HG03432 (cell line): ENCODE measurements around the gene DICER1.
A peak's percentile ranks its signal among the peaks of the same experiment; 100 is the strongest.
"Not testable (repeated sequence)": the region's sequence is repeated elsewhere in the genome, so short reads cannot be mapped to it uniquely, and the experiment has no call there.

Experiments used
- ATAC-seq: cut with Tn5 transposase; IDR thresholded peaks from one replicate; pipeline ENCODE4 v1.9.1; 2021; ENCODE audit warnings: mild to moderate bottlenecking, moderate library complexity; ENCODE audit not compliant: unreplicated experiment

DICER1 gene

DNA sequence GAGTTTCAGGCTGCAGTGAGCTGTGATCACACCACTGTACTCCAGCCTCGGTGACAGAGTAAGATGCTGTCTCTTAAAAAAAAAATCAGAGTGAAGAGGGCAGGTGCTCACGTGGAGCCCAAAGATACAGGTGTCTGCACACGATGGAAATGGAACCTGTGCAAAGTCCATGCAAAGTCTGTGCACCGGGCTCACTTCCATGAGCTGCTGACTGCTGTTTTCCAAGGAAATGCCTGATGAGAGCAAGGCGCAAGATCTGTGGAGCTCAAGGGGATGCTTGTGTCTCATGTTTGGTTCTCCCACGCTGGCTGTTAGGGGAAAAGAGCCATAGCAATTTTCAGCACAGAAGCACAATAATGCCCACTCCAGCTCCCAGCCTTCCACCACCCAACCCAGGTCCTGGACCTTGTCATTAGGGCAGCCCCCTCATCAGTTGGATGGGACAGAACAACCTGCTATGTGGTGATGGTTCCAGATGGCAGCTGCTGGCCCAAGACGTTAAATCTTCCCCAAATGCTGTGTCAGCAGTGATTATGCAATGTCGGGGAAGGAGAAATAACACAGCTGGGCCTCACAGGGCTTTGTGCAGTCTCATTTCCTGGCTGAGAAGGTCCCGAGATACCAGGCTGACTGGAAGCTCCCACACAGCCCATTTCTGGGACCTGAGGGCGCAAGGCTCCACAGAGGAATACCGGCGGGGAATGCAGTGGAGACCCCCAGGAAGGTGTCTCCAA lies 27.9 kb upstream of the DICER1 start:
- no peak for ATAC-seq

DNA sequence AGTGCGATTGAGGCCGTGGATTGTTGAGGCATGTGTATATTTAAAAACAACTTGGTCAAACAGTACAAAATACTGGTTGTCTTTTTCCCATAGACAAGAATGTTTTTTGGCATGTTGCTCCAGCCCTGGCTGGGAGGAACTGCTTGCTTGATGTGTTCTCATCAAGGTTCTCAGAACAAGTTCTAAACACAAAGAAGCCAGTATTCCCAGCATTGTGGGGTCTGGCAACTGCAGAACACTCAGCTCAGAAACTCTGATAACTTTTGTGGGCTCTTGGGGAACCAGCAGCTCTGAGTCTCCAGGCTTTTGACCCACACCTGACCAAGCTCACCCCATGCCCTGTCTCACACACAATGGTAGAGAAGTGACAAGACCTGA lies 27.1 kb upstream of the DICER1 start:
- ATAC-seq: no peak

- ATAC-seq: peak; percentile 63
Observed at GRCh38 chr14:95183532-95184412, 26.4 kb upstream of the DICER1 start.

DNA sequence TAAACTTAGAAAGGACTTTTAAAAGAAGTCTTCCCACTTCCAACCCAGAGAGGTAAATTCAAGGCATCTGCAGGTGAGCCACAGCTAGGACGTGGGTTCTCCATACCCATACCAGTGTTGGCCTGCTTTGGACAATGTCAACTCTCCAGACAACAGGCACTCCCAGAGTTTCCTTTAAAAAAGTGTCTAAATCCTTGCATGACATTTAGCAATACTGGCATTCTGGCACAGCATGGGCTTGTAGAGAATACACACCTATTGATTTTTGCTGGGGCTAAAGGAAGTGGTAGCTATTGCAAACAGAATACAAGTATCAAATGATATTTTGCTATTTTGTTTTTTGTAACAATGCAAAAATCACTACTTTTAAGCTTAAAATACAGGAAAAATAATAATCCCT lies 25.8 kb upstream of the DICER1 start:
- no peak for ATAC-seq

DNA sequence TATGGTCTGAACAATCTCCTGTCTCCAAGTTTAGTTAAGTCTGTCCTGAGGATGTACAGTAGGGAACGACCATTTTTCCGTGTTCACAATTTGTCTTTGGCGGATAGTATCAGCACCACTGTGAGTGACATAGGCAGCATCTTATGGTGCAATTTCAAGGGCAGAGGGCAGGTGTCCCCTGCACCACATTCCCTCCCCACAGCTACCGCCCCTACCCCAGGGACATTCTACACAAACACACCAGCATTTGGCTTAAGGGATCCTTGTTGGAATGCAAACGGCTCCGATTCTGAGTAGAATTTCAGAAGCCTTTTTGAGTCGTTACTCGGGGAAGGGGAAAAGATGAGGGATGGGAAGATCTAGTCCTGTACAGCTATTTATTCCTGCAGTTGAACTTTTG lies 25.1 kb upstream of the DICER1 start:
- no peak for ATAC-seq

DNA sequence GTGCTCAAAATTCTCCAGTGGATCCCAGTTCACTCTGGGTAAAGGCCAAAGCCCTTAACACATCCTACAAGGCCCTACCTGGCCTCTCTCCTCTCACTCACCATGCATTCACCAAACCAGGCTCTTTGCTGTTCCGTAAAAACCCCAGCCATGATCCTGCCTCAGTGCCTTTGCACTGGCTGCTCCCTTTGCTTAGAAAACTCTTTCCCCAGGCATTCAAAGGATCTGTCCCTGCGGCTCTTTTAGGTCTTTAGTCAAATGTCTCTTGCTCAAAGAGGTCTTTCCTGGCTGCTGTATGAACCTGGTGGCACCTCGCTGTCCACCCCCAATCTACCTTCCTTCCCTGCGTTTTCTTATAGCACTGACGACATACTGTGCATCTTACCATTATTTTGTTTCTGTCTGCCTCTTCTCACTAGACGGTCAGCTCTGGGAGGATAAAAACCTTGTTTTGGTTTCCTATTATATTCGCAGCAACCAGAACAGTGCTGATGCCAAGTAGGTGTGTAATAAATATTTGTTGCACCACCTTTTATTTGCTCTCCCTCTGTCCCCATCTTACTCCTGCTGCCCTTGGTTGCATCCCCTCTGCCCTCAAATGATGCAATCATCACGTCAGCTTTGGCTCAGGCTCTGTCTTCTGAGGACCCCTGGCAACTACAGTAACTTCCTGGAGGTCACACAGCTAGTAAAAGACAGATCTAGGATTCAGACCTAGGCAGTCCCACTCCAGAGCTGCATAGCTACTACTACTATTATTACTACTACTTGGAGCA lies 23.8 kb upstream of the DICER1 start:
- ATAC-seq: no peak

GRCh38 chr14:95175670-95176069 lies 18.3 kb upstream of the DICER1 start:
- not testable (repeated sequence) for ATAC-seq

DNA sequence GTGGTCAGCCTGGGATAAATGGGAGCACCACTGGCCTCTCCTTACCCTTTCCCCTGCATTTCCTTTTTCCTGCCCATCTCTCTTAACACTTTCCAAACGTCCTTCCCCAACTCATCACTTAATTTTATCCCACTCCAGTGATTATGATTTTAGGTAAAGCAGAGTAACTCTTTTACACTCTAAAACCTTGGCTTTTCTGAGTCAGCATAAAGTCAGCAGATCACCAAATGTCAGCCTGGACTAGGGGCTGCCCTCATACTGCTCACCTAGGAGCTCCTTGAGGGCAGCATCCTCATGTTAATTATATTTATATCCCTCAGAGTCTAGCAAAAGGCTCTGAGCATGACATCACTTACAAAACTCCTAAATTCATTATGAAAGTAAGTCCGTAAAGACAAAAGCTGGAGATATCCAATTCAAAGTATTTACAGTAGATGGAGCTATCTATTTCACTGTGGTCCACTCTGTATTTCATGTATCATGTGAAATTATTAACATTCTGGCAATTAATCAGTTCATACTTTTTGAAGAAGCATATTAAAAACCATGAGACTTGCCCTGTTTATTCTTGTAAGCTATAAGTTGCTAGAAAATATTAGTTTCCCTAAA lies 17.0 kb upstream of the DICER1 start:
- no peak for ATAC-seq

DNA sequence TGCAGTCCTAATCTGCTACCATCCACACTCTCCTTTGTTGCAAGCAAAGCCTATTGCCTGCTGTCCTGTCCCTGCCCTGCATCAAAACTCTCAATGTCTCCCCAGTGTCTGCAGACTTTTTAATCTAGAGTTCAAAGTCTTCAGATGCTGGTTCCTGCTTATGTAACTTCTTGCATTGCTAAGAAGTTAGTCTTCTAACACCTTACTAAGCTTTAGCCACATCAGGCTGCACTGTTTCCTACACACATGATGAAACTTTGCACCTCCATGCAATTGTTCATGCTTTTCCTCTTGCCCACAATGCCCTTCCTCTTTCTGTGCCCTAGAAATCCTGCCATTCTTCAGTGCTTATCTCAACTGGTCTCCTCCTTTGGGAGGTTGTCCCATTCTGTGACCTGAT lies 16.2 kb upstream of the DICER1 start:
- no peak for ATAC-seq

- ATAC-seq: no peak
Observed at GRCh38 chr14:95167177-95167576, 9.8 kb upstream of the DICER1 start.

DNA sequence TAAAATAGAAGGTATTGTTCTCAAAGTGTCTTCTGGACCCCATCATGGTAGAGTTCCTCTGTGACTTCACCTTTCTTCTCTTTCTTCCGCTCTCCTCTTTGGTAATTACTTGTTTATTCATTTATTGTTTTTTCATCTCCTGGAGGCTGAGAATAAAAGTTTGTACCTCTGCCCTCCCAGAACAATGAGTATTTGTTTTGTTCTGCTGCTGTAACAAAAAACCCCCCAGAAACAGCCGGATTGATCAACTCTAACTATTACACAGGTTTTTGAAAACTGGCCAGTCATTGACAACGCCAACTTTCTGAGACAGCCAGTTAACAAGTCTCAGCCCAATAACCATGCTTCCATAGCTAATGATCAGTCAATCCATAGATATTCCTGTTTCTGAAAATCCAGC lies 8.2 kb upstream of the DICER1 start:
- no peak for ATAC-seq

DNA sequence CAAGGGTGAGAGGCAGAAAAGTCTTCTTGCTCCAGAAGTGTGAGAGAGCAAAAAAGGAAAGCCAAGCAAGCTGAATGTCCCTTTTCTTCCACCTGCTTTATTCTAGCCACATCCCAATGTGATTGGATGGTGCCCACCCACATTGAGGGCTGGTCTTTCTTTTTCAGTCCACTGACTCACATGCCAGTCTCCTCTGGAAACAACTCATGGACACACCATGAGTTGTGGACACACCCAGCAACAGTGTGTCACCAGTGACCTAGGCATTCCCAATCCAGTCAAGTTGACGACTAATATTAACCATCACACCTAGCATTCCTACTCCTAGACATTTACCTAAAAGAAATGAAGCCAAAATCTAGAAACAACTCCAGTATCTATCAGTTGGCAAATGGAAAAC lies 7.2 kb upstream of the DICER1 start:
- ATAC-seq: no peak

GRCh38 chr14:95163666-95164065 lies 6.3 kb upstream of the DICER1 start:
- ATAC-seq: no peak

- ATAC-seq: no peak
Observed at GRCh38 chr14:95163132-95163531, 5.8 kb upstream of the DICER1 start.

GRCh38 chr14:95162641-95163040 lies 5.3 kb upstream of the DICER1 start:
- ATAC-seq: no peak

GRCh38 chr14:95157048-95157326 lies 342 bp downstream of the DICER1 start:
- ATAC-seq: peak; percentile 38

GRCh38 chr14:95156161-95157047 lies 925 bp downstream of the DICER1 start:
- peak; percentile 33 for ATAC-seq

GRCh38 chr14:95155045-95155444 lies 2.3 kb downstream of the DICER1 start:
- no peak for ATAC-seq

DNA sequence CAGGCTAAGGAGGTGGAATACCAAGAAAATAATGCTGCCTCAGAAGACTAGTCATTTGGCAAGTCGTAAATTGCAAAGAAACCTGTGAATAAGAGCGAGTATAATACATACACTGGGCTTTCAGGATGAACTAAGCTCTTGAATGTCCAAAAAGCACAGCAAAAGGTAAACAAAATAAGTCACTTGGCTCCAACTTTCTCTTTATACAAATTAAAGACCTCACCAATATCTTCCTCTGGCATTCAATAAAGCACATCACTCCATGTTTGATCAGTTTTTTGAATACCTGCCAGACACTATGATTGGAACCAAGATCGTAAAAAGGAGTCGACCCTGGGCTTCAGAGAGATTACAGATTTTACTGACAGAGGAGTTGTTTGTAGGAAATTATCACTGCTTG lies 3.5 kb downstream of the DICER1 start:
- no peak for ATAC-seq

DNA sequence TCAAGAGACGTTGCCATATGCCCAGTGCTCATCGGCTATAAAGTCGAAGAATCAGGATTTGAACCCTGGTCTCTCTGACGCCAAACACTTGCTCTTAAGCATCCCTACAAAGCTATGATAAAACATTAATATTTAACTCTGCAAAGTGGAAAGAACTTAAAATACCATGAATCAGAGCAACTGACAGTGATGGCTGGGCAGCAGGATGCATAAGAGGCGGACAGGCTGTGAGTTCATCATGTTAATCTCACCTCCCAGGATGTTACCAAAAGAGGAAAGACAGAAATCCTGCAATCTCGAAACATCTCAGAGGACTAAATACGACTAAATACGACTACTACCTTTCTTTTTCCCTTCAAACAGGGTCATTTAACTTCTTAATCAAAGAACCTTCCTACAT lies 5.8 kb downstream of the DICER1 start:
- no peak for ATAC-seq
